HS-27A (cell line): ENCODE data around the gene METTL22.
"Not testable (repeated sequence)": the region's sequence is repeated elsewhere in the genome, so short reads cannot be mapped to it uniquely, and the experiment has no call there.

ENCODE experiments used
- DNase-seq: peaks from one replicate; pipeline ENCODE4 v3.0.0-alpha.2; 2012; ENCODE audit warnings: low read depth, missing footprints

Gene METTL22

DNA sequence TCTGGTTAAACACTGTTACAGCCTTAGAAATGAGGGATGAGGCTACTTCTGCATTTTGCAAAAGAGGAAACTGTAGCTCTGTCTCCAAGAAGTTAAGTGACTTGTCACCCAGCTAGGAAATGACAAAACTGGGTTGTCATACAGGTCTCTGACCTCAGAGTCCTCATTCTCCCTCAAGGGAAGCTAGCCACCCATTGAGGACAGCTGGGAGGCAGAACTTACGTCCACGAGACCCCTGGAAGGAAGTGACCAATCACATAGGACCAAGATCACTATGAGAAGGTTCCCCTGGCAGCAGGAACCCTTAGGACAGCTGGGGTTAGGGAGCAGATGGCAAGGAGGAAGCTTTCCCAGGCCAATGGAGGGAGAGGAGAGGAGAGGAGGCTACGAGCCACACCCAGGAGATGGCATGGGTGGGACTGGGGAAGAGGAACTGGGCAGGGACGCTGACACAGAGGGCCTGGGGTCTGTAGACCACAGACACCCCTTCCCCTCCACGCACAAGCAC lies 11.2 kb downstream of the METTL22 start:
- no peak for DNase-seq

DNA sequence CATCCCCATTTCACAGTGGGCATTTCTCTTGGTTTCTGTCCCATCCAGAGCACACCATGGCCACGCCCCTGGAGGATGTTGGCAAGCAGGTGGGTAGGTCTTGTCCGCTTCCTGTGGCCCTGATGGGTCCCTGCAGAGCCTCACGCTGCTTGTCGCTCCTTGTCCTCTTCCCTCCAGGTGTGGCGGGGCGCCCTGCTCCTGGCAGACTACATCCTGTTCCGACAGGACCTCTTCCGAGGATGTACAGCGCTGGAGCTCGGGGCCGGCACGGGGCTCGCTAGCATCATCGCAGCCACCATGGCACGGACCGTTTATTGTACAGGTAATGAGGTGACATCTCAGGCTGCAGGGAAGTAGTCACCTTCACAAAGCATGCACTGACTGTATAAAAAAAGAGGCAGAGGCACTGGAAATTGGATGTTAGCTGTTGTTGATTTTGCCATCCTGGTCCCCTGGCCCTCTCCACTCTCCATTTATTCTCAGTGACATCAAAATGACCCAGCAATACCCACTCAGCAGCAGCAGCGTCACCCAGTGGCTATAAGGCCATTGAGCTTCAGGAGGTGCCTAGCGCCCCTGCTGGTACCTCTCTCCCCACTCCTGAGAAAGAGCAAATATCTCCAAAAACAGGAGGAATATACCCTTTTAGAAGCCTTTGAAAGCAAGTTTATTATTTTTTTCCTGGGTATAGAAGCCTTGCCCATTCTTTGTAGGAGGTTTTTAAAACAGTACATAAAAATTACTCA lies 13.7 kb downstream of the METTL22 start:
- DNase-seq, result no peak

DNA sequence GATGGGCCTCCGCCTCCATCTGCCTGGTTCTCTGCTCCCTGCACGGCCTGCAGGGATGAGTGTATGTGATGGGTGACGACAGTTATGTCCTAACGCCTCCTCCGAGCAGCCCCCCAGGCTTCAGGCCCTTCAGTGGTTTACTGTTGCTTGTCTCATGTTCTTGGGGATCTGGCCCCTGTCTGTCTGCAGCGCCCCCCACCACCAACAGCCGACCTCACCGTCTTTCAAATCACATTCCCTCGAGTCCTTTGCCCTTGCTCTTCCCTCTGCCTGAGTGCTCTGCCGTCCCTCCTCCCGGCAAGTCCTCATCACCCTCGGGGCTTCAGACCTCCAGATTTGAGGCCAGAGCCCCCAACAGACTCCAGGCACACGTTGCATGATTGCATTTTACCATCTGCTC lies 18.2 kb downstream of the METTL22 start:
- DNase-seq, result no peak

DNA sequence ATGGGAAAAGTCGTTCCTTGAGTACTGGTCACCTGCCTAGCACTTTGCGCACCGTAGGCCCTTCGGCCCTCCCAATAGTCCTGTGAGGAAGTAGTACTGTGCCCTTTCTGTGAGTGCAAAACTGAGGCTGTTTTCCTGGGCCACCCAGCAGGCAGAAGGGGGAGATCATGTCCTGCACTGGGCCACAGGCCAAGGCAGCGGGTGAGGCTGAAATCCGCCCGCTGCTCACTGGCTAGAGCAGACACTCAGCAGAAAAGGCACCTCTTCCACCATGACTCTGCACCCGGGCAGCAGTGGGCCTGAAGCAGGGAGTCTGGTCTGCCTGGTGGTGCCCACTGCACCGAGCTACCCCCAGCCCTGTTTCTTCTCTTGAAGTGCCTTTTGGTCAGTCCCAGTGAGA lies 20.2 kb downstream of the METTL22 start:
- DNase-seq, result no peak

DNA sequence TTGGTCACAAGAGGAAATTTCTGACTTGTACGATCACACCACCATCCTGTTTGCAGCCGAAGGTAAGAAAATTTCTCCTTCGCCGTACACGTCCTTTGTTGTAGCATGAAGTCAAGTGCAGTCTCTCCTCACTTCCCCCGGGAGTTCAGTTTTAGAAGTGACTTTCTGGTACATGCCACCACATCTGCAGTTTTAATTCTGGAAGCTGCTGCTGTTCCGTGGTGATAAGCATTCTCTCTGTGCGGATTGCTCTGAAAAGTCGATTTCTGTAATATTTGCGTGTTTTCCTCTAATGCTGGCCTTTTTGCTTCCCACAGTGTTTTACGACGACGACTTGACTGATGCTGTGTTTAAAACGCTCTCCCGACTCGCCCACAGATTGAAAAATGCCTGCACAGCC lies 20.6 kb downstream of the METTL22 start:
- DNase-seq, result no peak

DNA sequence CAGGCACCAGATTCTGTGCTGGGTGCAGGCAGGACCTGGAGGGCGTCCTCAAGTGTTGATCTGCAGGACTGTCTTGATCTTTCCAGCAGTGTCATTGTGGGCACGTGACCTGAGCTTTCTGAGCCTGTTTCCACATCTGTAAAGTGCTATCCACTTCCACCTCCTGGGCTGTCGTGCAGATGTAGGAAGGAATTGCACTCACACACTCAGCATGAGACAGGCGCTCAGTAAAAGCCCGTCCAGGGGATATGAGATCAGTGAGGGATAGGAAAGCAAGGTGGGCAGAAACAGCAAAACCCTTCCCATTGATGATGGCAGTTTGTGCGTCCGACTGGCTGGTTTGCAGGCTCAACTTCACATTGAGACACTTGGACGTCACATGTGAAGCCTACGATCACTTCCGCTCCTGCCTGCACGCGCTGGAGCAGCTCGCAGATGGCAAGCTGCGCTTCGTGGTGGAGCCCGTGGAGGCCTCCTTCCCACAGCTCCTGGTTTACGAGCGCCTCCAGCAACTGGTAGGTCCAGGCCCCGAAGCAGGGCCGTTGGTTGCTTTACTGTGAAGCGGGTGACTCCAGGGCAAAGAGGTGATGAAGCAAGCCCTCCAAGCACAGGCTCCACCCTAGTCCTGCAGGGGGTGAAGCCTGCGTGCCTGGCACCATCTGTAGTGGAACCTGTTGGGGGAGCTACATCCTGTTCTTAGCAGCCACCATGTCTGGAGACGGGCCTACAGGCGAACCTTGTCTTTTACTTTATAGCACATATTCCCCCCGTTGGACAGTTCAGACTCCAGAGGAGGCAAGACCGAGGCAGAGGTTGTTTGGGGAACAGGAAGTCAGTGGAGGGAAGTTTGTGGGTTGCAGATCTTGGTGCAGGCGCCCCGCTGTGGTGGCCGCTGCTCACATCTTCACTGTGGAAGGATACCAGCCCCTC lies 23.0 kb downstream of the METTL22 start:
- DNase-seq, result no peak

DNA sequence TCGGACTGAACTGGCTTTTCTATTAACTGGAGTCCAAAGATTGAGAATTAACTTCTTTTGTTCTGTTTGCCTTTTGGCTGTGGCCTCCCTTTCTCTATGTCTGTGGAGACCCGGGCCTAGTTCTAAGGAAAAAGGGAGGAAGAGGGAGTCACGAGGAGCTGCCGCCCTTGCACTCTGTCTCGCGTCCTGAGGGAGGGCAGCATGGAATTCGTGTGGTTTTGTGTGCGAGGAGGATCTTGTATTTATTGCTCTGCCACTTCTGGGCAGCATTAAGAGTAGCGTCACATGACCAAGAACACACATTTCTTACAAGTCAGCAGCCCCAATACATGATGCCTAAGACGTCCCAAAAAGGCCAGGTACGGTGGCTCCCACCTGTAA lies 23.6 kb downstream of the METTL22 start:
- DNase-seq, result no peak

DNA sequence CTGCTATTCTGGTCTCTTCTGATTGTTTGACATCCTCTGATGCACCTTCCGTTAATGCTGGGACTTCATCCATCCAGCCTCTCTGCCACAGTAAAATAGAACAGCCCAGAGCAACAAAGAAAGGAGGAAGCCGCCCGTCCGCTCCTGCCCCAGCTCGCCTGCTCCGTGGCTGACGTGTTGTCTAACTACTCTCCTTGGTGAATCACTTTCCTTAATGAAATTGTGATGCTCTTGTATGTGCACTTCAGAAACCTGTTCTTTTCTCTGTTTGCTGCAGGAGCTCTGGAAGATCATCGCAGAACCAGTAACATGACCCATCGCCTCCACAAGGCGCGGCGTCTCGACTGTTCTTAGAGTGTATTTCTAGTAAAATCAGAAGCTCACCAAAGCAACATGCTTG lies 24.3 kb downstream of the METTL22 start:
- DNase-seq, result no peak

DNA sequence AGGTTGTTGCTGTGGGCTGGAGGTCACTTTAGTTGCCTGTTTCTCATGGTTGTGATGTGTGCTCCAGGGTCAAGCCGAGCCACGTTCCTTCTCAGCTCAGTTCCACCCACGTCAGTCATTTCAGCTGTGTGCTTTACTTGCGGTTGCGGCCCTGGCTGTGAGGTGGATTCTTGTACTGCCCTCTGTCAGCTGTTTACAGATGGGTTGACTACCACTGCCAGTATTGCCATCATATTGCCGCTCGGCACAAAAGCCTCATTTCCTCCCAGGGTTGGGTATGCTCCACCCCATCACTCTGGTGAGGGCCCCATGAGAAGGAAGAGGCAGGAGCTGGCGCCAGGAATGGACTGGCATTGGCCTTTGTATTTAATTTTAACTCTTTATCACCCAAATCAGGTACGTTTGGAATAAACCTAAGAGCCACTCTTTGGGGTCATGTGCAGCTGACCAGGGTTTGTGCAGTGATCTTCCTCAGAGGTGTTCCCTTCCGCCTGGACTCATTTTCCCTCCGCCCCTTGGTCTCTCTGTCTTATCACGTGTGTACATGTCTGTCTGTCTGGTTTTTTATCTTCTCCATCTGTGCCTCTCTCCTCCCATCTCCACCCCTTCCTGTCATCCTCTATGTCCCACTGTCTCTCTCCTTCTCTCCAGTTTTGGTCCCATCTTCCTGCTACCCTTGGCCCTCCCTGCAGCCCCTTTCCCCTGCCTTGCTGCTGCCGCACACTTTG lies 25.0 kb downstream of the METTL22 start:
- DNase-seq, result no peak

DNA sequence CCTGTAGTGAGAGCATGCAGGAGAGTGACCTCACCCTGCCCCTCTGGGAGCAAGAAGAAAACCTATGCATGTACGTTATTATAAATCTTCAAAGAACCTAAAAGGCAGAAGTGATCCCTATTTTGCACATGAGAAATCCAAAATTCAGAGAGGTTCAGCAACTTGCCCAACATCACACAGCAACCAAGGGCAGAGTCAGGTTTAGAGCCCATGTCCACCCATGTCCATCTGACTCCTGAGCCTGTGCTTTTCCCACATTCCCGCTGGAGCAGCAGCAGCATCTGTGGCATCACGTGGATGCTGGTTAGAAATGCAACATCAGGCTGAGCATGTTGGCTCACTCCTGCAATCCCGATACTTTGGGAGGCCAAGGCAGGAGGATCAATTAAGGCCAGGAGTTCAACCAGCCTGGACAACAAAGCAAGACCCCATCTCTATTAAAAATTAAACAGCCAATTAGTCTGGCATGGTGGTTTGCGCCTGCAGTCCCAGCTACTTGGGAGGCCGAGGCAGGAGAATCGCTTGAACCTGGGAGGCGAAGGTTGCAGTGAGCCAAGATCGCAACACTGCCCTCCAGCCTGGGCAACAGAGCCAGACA lies 26.3 kb downstream of the METTL22 start:
- DNase-seq, result no peak

DNA sequence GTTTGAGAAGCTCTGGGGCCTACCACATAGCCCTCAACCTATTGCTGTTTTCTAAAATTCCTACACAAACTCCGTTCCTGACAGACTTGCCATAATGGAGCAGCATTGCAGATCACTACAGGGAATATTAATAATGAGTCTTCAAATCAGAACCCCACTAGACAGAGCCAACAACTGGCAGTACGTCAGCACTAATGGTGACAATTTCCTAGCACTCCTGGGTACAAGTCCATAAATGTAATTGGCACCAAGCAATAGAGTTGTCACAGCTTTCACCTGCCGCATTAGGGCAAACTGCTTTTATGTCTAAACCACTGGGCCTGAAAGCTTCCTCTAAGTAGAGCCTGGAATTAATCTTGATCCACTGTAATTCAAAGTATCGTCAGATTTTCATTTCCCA lies 27.4 kb downstream of the METTL22 start:
- no peak for DNase-seq

DNA sequence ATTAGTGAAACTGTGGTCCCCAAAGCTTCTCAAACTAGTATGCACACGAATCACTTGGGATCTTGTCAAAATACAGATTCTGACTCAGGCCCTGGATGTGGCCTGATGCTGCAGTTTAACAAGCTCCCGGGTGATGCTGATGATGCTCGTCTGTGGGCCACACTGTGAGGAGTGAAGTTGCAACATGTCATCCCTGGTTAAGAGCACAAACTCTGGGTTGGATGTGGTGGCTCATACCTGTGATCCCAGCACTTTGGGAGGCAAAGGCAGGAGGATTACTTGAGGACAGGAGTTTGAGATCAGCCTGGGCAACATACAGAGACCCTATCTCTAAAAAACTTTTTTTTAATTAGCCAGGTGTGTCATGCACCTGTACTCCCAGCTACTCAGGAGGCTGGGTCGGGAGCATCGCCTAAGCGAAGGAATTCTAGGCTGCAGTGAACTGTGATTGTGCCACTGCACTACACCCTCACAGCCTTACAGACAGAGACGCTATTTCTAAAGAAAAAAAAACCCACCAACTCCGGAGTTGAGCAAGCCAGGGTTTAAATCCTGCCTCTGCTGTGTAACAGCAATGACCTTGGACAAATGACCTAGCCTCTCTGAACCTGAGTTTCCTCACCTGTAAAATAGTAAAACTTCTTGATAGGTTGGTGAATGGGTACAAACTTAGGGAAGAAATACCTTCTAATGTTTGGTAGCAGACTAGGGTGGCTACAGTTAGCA lies 28.5 kb downstream of the METTL22 start:
- no peak for DNase-seq

DNA sequence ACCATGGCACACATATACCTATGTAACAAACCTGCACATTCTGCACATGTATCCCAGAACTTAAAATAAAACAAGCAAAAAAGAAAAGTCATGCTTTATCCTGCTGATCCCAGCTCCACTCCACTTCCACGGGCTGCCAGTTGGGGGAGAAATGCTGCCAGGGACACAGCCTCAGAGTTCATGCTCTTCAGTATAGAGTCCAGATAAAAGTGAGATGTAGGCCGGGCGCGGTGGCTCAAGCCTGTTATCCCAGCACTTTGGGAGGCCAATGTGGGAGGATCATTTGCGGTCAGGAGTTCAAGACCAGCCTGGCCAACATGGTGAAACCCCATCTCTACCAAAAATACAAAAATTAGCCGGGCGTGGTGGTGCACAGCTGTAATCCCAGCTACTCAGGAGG lies 30.5 kb downstream of the METTL22 start:
- not testable (repeated sequence) for DNase-seq

DNA sequence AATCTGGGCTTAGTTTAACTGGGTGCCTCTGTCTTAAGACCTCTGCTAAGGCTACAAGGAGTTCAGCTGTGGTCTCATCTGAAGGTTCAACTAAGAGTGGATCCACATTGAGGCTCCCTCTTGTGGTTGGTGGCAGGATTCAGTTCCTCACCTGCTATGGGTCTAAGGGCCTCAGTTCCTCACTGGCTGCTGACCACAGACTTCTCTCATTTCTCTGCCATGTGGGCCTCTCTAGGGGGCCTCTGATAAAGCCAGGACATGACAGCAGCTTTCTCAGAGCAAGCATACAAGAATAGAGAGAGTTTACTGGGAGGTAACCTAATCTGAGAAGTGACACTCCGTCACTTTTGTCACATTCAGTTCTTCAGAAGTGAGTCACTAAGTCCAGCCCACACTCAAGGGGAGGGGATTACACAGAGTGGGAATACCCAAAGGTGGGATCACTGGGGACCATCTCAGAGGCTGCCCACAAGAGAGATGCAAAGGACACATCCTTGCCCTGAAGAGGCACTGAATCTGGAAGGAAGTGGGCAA lies 33.8 kb downstream of the METTL22 start:
- peak; percentile 12 for DNase-seq

DNA sequence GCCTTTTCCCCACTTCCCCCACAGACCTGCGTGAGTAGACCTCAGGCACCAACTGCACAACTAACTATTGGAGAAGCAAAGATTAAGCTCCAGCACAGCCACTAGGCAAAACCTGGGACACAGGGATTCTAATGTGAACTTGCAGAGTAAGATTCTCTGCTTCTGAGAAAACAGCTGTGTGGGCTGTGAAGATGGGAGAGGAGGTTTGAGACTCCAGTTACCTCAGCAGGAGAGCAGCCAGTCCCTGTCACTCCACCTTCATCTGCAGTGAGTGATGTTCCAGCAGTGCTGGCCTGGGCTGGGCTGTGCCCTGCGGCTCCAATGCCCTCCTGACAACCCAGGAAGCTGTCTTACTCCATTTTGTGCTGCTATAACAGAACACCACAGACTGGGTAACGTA lies 34.9 kb downstream of the METTL22 start:
- no peak for DNase-seq

DNA sequence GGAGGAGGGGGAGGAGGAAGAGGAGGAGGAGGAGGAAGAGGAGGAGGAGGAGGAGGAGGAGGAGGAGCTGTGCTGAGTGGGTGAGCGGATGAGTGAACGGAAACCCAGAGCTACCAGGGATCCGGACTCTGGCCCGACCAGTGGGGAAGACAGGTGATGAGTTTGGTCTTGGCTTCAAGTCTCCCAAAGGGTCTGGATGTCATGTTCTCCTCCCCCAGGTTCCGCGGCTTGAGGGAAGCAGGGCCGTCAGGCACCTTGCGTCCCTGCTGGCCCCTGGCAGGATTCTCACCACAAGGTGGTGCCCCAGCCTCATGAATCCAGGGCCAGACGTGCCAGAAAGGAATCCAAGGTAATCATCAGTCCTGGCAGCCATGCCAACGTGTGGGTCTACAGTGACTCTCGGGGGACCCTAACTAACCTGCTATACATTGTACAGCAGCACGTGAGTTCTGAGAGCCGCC lies 39.4 kb downstream of the METTL22 start:
- peak; percentile 17 for DNase-seq

DNA sequence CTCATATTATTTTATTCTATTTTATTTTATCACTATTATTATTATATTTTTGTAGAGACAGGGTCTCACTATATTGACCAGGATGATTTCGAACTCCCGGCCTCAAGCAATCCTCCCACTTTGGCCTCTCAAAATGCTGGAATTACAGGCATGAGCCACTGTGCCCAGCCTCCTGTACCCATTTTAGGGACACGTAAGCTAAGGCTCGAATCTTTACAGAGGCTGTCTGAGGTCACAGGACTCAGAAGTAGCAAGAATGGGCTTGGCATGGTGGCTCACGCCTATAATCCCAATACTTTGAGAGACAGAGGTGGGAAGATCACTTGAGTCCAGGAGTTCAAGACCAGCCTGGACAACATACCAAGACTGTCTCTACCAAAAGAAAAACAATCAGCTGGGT lies 40.2 kb downstream of the METTL22 start:
- DNase-seq, result no peak

DNA sequence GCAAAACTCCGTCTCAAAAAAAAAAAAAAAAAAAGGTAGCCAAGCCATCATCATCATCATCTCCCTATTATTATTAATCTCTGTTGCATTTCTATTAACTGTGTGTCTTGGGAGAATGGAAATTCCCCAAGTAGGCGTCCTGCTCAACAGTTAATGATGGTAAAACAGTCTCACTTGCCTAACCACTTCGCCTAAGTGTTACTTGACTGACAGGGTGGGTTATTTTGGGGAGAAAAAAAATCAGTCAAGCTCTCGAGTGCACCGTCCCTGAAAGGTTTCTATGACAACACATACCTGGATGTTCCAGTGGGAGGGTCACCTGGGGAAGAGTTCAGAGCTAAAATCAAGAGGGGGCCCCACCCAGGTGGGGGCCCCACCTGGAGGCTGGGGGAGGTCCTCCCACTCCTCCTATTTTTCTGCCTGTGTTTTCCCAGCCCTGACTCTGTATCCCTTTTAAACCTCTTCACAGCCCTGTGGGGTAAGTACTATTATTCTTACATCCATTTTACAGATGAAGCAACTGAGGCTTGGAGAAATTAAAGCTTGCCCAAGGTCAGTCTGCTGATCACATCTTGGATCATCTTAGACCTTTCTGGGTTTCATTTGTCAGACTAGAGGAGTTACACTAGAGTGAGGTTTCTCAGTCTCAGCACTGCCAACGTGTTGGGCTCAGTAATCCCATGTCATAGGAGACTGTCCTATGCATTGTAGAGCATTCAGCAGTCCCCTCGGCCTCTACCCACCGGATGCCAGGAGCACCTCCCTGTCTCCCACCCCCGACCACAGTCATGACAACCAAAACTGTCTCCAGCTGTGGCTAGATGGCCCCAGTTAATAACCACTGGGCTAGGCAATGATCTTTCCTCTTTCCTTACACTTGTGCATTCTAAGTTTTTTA lies 41.9 kb downstream of the METTL22 start:
- no peak for DNase-seq

DNA sequence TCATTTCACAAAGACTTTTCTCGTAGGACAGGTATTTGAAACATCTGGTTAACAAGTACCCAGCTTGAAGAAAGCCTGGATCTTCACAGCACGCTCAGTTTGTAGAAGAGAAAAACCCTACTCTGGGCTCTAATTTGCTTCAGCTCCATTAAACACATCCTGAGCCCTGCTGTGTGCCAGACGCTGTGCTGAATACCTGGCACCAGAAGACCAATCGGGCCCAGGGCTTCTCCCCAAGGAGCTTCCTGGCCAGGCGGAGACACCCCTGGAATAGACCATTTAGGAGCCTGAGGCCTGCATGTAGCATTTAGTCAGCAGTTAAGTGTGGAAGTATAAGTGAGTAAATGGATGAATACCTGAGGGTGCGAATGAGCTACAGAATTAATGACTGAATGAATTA lies 44.0 kb downstream of the METTL22 start:
- DNase-seq, result no peak

DNA sequence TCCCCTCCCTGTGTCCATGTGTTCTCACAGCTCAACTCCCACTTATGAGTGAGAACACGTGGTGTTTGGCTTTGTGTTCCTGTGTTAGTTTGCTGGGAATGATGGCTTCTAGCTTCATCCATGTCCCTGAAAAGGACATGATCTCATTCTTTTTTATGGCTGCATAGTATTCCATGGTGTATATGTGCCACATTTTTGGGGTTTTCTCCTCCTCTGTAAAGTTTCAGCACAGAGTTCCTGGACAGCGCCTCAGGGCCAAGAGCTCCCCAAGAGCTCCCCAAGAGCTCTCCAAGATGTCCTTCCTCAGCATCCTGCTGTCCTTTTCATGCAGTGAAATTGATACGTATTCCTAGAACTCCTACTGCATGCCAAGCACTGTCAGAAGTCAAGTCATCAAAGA lies 46.0 kb downstream of the METTL22 start:
- no peak for DNase-seq
